Choroid plexus epithelial cell (primary cell): ENCODE data around the gene ZNF432.

ENCODE experiments used
- DNase-seq: peaks from one replicate; pipeline ENCODE4 v3.0.0-alpha.2; 2010; ENCODE audit warnings: low read depth
- H3K4me3 ChIP-seq: 2 replicates; pipeline ENCODE4 v1.5.1; 2011; ENCODE audit warnings: low read depth, mild to moderate bottlenecking, control low read depth, low read length, moderate library complexity
- CTCF ChIP-seq: conservative IDR thresholded peaks from 2 replicates; pipeline ENCODE4 v1.5.1; 2011; ENCODE audit warnings: low read depth, mild to moderate bottlenecking, control low read depth, inconsistent platforms, low read length, moderate library complexity

Gene ZNF432

GRCh38 chr19:51986309-51987291 lies 62.0 kb downstream of the ZNF432 start, which contains the start of gene ZNF350:
TSS of gene ZNF350 (minus strand) at chr19:51986840. CDS start at chr19:51974360, 12,480 bp downstream.
- peak; percentile 98 for DNase-seq
- no peak for TF ChIP-seq CTCF
- peak within 1 kb of the TSS; percentile 96 for H3K4me3 ChIP-seq

GRCh38 chr19:51983361-51983760 lies 65.3 kb downstream of the ZNF432 start:
- DNase-seq: no peak
- TF ChIP-seq CTCF: no peak
- H3K4me3 ChIP-seq: no peak overlapping the region
